ENCODE results near the gene CCPG1. TPM values are rescaled to one million over a fixed set of nuclear protein-coding genes. Genes with fewer than 3 reads are reported as not detected.

Gene CCPG1
- total and polyA plus RNA-seq, 2 of the 13 experiments (the other 11 are each of a cell fraction or from before 2014, with no cell fraction given): 16.1 to 19.5 TPM

DNA sequence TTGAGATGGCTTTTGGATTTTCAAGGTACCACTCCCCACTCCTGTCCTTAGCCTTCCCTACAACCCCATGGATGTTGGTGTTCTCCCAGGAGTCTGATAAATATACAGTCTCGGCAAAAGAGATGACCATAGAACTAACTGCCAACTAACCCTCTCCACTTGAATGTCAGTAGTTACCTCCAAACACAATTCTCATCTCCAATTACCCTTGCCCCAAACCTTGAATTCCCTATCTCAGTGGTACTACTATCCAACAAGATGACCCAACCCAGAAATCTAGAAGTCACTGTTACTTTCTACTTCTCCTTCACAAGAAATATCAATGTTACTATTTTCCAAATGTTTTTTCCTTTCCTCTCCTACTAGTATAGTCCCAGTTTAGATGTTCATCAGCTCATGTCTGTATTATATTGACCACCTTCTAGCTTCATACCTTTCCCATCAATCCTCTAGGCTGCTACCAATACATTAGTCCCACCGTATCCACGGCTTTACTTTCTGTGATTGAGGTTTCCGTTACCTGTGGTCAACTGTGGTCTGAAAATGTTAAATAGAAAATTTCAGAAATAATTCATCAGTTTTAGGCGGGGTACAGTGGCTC, 51.1 kb downstream of the CCPG1 start:
- 98% methylated on average over 5 of the region's 5 CpGs for WGBS (ENCODE audit: low lambda C conversion rate)
- Histone ChIP-seq H3K9ac (ENCODE audit: insufficient read depth, low read depth, low read length) (no peak overlapping the region), H3K4me2 (ENCODE audit: low read depth, low read length) (no peak overlapping the region), H3K4me1 (ENCODE audit: insufficient read depth, low read length) (peaks cover 7% of the 10 kb centered on the region; the same call in 1 of the 2 replicates), H3K27ac (ENCODE audit: extremely low read length, insufficient read depth, low read length) (no peak overlapping the region), H3K9me3 (ENCODE audit: low read length) (no peaks in the 10 kb centered on the region), H3K36me3 (replicated peaks in 1 of 2; ENCODE audit: control insufficient read depth in 1 of 2, insufficient read depth in 2 of 2, low read length in 2 of 2) (peaks cover 0 to 10% of the 10 kb centered on the region in 2 experiments; a peak in 2 of 5 replicates), H4K20me1 (ENCODE audit: insufficient read depth, low read length) (no peaks in the 10 kb centered on the region), H3K4me3 (replicated peaks in 1 of 3; ENCODE audit: insufficient read depth in 1 of 3, low read depth in 2 of 3, low read length in 3 of 3) (no peak overlapping the region), H3K27me3 (ENCODE audit: control insufficient read depth in 1 of 2, insufficient read depth in 2 of 2, low read length in 2 of 2) (no peaks in the 10 kb centered on the region), H3K79me2 (ENCODE audit: insufficient read depth, low read length) (no peaks in the 10 kb centered on the region), H2AFZ (ENCODE audit: low read length) (no peak overlapping the region)
- in situ Hi-C loops (cut with HindIII; ENCODE audit: extremely low pct_ligation_motif_present, low pct_unique_long_range_greater_than_20kb): no loop called here
- FAIRE-seq: no peak
- ChIA-PET CTCF (ENCODE audit: low intra/inter-chr PET ratio, low total read pairs) (no interaction called here), POLR2A (no interaction called here)
- no peak for ATAC-seq
- no peak for TF ChIP-seq DPF2 (CRISPR knock-in tag; IDR thresholded peaks at IDR 0.05; ENCODE audit: borderline replicate concordance, low read depth)
- TF ChIP-seq IRF2 (CRISPR knock-in tag; IDR thresholded peaks at IDR 0.05): no peak
- TF ChIP-seq, protein P1, sequence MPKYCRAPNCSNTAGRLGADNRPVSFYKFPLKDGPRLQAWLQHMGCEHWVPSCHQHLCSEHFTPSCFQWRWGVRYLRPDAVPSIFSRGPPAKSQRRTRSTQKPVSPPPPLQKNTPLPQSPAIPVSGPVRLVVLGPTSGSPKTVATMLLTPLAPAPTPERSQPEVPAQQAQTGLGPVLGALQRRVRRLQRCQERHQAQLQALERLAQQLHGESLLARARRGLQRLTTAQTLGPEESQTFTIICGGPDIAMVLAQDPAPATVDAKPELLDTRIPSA (CRISPR knock-in tag; IDR thresholded peaks at IDR 0.05; ENCODE audit: borderline replicate concordance): no peak
- no peak for TF ChIP-seq HNRNPUL1 (IDR thresholded peaks at IDR 0.05; ENCODE audit: low read depth, low read length)
- no peak for TF ChIP-seq PAWR (CRISPR knock-in tag; IDR thresholded peaks at IDR 0.05; ENCODE audit: borderline replicate concordance)
- no peak for TF ChIP-seq HNRNPLL (IDR thresholded peaks at IDR 0.05; ENCODE audit: low read depth, low read length, poor library complexity, severe bottlenecking)
- no peak for TF ChIP-seq ZNF747 (CRISPR knock-in tag; IDR thresholded peaks at IDR 0.05; ENCODE audit: borderline replicate concordance)
- no peak for TF ChIP-seq E2F5 (CRISPR knock-in tag; conservative IDR thresholded peaks at IDR 0.05)
- TF ChIP-seq PRMT3 (CRISPR knock-in tag; IDR thresholded peaks at IDR 0.05; ENCODE audit: borderline replicate concordance, low read depth): no peak
- TF ChIP-seq HMGXB3 (CRISPR knock-in tag; IDR thresholded peaks at IDR 0.05; ENCODE audit: borderline replicate concordance): no peak
- no peak for TF ChIP-seq ZNF850 (CRISPR knock-in tag; conservative IDR thresholded peaks at IDR 0.05)
- no peak for TF ChIP-seq NPAS2 (CRISPR knock-in tag; IDR thresholded peaks at IDR 0.05; ENCODE audit: borderline replicate concordance)
- no peak for TF ChIP-seq MIXL1 (CRISPR knock-in tag; IDR thresholded peaks at IDR 0.05)
- TF ChIP-seq, protein P2, sequence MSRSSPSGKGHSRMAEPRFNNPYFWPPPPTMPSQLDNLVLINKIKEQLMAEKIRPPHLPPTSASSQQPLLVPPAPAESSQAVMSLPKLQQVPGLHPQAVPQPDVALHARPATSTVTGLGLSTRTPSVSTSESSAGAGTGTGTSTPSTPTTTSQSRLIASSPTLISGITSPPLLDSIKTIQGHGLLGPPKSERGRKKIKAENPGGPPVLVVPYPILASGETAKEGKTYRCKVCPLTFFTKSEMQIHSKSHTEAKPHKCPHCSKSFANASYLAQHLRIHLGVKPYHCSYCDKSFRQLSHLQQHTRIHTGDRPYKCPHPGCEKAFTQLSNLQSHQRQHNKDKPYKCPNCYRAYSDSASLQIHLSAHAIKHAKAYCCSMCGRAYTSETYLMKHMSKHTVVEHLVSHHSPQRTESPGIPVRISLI (CRISPR knock-in tag; IDR thresholded peaks at IDR 0.05; ENCODE audit: borderline replicate concordance): no peak
- DNase-seq (ENCODE audit: low spot score): no peak
- intact Hi-C loops (cut with micrococcal nuclease; ENCODE audit: unreplicated experiment): no loop called here
- BruUV-seq (replicated peaks): no TSS peak

Data from HepG2 (cell line).